OCI-LY1 (cell line): Measurements from ENCODE around the gene ATM.

Experiments used
- EZH2 ChIP-seq: fragments of 200-600 bp; sonication (generic), shearing (Covaris generic); IDR thresholded peaks from 2 replicates; pipeline ENCODE4 v1.8.0; 2017; ENCODE audit warnings: borderline replicate concordance, mixed run types, mild to moderate bottlenecking, antibody characterized with exemption, low read length, moderate library complexity, mixed read lengths
- TF ChIP-seq, protein P1 (sequence below): fragments of 200-600 bp; sonication (generic), shearing (Covaris generic); IDR thresholded peaks from 2 replicates; pipeline ENCODE4 v1.5.1; 2017; ENCODE audit warnings: mild to moderate bottlenecking, antibody characterized with exemption, low read length, moderate library complexity, mixed read lengths

DNA sequence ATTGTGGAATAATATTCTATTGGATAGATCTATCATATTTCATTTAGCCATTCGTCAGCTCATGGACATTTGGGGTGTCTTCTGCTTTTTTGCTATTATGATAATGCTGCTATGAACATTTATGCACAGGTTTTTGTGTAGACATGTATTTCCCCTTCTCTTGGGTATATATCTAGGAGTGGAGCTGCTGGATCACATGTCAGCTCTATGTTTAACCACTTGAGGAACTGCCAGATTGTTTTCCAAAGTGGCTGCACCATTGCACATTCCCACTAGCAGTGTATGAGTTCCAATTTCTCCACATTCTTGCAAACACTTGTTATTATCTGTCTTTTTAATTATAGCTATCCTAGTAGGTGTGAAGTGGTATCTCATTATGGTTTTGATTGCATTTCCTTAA is 169.5 kb downstream of the ATM start:
- no peak for TF ChIP-seq EZH2
- TF ChIP-seq, protein P1, sequence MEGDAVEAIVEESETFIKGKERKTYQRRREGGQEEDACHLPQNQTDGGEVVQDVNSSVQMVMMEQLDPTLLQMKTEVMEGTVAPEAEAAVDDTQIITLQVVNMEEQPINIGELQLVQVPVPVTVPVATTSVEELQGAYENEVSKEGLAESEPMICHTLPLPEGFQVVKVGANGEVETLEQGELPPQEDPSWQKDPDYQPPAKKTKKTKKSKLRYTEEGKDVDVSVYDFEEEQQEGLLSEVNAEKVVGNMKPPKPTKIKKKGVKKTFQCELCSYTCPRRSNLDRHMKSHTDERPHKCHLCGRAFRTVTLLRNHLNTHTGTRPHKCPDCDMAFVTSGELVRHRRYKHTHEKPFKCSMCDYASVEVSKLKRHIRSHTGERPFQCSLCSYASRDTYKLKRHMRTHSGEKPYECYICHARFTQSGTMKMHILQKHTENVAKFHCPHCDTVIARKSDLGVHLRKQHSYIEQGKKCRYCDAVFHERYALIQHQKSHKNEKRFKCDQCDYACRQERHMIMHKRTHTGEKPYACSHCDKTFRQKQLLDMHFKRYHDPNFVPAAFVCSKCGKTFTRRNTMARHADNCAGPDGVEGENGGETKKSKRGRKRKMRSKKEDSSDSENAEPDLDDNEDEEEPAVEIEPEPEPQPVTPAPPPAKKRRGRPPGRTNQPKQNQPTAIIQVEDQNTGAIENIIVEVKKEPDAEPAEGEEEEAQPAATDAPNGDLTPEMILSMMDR, result no peak
